SKM-1 treated with dmso at 0.1 percent for 144 hours (cell line): ENCODE results near the gene CD52.

ENCODE experiments used
- DNase-seq: peaks from one replicate; lab custom pipeline; 2025; ENCODE audit not compliant: unreplicated experiment; lab: John Stamatoyannopoulos, UW

Gene CD52, protein sequence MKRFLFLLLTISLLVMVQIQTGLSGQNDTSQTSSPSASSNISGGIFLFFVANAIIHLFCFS

DNA sequence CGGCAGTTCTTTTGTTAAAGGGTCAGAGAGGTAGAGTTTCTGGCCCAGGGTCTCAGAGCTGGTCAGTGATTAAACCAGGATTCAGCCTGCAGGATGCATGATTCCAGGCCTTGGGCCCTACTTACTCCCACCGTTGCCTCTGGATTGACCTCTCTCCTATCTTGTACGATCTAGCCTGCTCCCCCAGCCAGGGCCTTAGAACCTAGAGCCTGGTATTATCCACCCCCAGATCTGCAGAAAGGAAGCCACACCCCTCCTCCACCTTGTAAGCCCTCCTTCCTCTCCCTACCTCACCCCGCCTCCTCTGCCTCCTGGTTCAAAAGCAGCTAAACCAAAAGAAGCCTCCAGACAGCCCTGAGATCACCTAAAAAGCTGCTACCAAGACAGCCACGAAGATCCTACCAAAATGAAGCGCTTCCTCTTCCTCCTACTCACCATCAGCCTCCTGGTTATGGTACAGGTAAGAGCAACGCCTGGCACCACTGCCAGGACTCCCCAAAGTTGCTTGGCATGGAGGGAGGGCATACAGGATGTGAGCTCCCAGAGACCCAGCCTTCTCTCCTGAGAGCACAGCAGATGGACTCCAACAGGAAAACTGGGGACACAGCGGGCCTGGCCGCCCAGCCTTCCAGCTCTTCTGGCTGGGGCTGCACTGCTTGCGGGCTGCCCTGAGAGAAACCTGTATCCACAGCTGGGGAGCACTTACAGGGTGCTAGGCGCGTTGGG lies at the start of gene CD52:
Gene CD52 (plus strand): TSS at position 347 of the 726 bp plus-strand sequence. CDS start 60 bp downstream, at position 407.
- no peak for DNase-seq

DNA sequence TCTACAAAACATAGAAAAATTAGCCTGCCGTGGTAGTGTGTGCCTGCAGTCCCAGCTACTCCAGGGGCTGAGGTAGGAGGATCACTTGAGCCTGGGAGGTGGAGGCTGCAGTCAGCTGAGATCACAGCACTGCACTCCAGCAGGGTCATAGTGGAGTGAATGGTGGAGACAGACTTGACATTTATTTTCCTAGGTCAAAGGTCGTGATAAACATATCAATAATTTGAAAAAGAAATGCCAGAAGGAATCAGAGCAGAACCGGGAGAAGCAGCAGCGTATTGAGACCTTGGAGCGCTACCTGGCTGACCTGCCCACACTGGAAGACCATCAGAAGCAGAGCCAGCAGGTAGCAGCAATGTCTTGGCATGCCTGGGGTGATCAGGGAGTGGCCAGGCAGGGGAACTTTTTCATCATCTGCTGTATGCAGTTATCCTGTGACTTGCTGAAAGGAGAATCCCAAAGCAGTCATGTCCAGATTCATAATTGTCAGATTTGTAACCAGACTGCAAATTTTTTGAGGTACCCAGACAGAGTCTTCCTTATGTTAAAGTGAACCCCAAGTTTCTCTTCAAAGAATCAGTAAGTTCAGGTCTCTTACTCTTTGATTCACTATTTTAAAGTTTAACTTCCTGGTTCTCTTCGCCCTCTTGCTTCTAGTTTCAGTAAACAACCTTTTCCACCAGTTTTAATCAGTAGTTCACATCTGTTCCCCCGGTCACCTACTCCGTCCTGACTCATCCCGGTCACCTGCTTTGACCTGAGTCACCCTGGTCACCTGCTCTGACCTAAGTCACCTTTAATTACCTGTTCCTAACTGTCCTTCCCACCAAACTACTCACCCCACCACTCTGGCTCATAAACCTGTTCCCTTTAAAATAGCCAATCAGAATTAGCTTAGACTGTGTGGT lies 49.2 kb upstream of the CD52 start:
- no peak for DNase-seq

- no peak for DNase-seq
Measured at GRCh38 chr1:26269198-26269550, 48.6 kb upstream of the CD52 start.

DNA sequence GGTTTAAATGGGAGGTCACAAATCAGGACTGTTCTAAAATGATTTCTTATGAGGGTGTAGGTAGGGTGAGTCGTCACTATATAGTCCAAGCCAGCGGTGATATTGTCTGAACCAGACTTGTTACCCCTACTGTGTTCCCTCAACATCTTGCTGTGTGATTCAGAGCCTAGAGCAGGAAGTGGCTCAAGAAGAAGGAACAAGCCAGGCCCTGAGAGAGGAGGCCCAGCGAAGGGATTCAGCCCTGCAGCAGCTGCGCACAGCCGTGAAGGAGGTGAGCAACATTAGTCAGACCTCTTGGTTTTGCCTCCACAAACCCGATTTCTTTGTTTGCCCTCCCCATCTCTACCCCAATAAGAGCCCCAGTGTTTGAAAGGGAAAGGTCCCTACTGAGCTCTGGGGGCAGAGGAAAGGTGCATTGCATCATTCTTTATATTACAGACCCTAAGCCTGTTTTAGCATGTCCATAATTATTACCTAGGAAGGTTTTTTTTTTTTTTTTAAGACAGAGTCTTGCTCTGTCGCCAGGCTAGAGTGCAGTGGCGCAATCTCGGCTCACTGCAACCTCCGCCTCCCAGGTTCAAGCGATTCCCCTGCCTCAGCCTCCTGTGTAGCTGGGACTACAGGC lies 42.8 kb upstream of the CD52 start:
- peak; percentile 93 for DNase-seq

- DNase-seq = peak; percentile 78
Measured at GRCh38 chr1:26275580-26276431, 42.0 kb upstream of the CD52 start.

GRCh38 chr1:26276432-26276838 lies 41.3 kb upstream of the CD52 start:
- DNase-seq = peak; percentile 76

DNA sequence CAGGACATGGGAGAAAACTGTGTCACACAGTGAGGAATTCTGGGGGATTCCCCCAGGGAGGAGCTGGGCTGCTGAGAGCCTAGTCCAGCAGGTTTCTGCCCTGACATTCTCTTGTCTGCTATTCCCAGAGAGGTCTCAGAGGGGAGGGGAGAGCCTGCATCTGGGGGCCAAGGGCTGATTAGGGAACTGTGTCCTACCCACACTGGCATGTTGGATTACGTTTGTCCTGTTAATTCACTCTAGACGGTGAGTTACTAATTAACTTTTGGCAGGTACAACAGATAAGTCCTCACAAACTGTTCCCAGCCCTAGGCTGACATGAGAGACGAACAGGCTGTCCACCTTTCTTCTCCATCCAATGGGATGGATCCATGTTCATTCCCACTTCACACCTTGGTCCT lies 40.5 kb upstream of the CD52 start:
- no peak for DNase-seq

GRCh38 chr1:26277719-26278118 lies 40.0 kb upstream of the CD52 start:
- no peak for DNase-seq

DNA sequence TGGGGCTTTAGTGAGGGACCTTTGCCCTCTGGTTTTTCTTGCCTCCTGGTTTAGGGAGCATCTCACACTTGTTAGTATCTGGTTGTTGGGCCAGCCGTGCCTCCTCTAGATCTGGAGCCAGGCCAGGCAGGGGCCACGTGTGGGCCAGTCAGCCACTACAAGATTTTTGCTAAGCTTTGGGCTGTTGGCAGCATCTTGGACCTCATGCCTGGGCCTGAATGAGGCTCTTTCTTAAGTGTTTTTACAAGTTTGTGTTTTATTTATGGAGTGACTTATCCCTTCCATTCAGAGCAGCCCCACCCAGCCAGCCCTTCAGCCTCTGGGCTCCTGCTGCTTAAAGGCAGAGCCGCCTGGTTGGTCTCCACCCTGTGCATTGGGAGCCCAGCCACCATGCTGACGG lies 39.5 kb upstream of the CD52 start:
- no peak for DNase-seq

- DNase-seq = peak; percentile 65
Measured at GRCh38 chr1:26278724-26279455, 38.9 kb upstream of the CD52 start.

DNA sequence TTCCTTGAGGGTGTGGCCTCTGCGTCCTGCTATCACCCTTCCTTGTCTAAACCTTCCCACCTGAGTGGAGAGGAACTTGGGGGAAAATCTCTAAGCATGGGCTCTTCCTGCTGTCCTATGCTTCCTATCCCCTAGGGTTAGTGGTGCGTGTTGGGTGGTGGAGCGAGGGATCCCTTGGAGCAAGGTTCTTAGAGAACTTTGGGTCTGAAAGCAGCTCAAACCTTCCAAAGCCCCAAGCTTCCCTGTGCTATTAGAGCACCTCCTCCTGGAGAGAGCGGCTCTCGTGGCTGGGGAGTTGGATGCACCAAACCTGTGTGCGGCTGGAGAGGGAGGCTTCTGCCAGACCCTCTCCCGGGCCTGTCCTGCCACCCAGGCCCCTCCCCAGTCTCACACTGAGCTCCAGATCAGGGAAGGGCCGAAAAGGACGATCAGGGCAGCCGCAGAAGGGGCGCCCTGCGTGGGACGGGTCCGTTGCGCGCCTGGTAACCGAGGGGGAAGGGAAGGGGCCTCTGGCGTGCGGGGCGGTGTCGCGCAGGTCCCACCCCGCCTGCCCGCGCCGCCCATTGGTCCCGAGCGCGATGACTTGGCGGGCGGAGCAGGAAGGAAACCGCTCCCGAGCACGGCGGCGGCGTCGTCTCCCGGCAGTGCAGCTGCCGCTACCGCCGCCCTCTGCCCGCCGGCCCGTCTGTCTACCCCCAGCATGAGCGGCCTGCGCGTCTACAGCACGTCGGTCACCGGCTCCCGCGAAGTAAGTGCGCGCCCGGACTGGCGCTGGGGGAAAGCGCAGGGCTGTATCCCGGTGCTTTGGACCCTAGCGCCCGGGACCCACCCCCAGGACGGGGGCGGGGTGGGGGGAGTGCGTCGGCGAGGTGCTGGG lies 38.1 kb upstream of the CD52 start, which contains the start of gene SH3BGRL3:
Gene SH3BGRL3 (plus strand): TSS at position 631 of the 877 bp plus-strand sequence. CDS start 70 bp downstream, at position 701.
- DNase-seq = peak; percentile 74

GRCh38 chr1:26280333-26281042 lies 37.3 kb upstream of the CD52 start:
- DNase-seq = peak; percentile 32

DNA sequence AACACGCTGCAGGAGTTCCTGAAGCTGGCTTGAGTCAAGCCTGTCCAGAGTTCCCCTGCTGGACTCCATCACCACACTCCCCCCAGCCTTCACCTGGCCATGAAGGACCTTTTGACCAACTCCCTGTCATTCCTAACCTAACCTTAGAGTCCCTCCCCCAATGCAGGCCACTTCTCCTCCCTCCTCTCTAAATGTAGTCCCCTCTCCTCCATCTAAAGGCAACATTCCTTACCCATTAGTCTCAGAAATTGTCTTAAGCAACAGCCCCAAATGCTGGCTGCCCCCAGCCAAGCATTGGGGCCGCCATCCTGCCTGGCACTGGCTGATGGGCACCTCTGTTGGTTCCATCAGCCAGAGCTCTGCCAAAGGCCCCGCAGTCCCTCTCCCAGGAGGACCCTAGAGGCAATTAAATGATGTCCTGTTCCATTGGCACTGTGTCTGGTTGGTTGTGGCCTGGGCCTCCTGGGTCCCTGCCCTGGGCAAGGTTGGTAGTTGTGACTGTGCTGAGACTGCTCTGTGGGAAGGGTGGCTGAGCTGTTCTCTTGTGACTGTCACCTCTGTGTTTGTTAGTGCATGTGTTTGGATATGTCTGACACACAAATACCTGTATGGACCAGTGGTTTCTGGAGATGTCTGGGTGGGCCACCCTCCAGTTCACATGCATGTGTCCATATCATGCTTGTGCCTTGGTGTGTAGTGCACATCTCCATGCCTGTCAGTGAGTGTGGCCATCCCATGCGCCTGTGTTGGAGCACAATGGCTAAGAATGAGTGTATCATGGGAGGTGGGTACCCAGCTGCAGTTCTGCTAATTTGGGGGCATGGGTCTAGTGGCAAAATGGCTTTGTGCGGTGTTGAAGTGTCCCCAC lies 36.4 kb upstream of the CD52 start:
- no peak for DNase-seq

GRCh38 chr1:26281971-26282370 lies 35.8 kb upstream of the CD52 start:
- DNase-seq = peak; percentile 38

DNA sequence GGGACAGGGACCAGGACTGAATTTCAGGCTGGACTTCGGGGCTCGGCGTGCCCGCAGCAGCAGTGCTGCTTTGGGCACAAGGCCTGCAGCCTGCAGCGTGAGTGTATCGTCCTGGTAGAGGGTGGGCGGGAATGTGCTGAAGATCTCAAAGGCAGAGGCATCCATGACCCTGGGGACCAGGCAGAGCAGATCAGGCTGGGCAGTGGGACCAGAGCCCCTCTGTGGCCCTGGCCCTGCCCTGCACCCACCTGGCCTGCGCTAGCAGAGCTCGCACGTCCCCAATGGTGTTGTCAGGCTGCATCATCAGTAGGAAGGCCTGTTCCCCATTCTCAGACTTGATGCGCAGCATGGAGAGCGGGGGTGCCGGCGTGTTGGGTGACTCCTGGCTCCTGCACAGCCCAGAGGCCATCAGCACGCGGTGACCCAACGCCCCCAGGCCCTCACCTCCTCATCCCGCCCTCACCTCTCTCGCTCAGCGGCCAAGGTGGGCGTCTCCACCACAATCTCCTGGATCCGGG lies 35.3 kb upstream of the CD52 start:
- no peak for DNase-seq

DNA sequence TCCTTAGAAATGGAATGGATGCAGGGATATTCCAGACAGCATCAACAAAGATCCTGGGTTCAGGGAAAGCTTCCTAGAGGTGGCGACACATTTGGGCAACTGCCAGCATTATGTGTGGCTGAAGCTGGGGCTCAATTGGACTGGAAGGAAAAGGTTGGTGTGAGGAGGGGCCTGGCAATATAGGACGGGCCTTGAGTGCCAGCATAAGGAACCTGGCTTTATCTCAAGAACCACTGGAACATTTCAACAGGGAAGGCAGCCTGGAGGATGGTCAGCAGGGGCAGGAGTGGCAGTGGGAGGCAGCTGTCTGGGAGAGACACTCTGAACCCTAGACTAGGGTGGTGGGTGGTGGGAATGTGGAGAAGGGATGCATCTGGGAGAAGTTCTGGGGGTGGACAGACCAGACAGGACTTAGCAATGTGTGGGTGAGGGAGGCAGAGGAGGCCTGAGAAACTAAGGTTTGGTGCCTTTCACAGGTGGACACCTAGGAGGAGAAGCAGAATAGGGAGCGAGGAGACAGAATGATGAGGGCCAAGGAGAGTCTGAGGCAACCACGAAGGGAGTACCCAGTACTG lies 34.4 kb upstream of the CD52 start:
- no peak for DNase-seq
